Measurements from ENCODE around the gene GART. TPM values are rescaled to one million over a fixed set of nuclear protein-coding genes. Genes with fewer than 3 reads are reported as not detected.
"Not testable (repeated sequence)": the region's sequence is repeated elsewhere in the genome, so short reads cannot be mapped to it uniquely, and the experiment has no call there.

The GART gene
- total and polyA plus RNA-seq, 2 of the 8 experiments (the other 6 are each of a cell fraction or from before 2014, with no cell fraction given), result 23.1 to 231 TPM

DNA sequence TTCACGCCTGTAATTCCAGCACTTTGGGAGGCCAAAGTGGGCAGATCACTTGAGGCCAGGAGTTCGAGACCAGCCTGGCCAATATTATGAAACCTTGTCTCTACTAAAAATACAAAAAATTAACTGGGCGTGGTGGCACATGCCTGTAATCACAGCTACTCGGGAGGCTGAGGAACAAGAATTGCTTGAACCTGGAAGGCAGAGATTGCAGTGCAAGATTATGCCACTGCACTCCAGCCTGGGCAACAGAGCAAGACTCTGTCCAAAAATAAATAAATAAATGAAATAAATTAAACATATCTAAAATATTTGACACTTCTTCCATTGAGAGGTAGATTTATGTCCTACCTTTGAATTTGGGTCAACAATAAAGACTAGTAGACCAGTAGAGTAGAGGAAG is 72.7 kb downstream of the GART start:
- not testable (repeated sequence) for H3K27ac ChIP-seq (ENCODE audit: low read depth, low read length); H2BK15ac ChIP-seq (ENCODE audit: low read length); H2BK12ac ChIP-seq (ENCODE audit: low read depth, low read length); H2AK5ac ChIP-seq (ENCODE audit: low read depth, low read length); H4K91ac ChIP-seq (replicated peaks; ENCODE audit: insufficient read length, low read length); H3K4me2 ChIP-seq (ENCODE audit: insufficient read depth in 1 of 2, low read depth in 2 of 2, low read length in 2 of 2); H3K56ac ChIP-seq (replicated peaks; ENCODE audit: insufficient read length, low read depth, low read length); H3K4me1 ChIP-seq (replicated peaks in 1 of 4; ENCODE audit: control insufficient read depth in 3 of 4, insufficient read depth in 4 of 4, low read length in 3 of 4); H4K5ac ChIP-seq (ENCODE audit: insufficient read length, low read depth, low read length); H4K8ac ChIP-seq (ENCODE audit: extremely low read depth, insufficient read depth, low read length); H3K79me1 ChIP-seq (ENCODE audit: low read depth, low read length); H2AFZ ChIP-seq (ENCODE audit: low read length); H3K4me3 ChIP-seq (ENCODE audit: extremely low read depth in 1 of 4, insufficient read depth in 2 of 4, low read depth in 3 of 4, low read length in 4 of 4); DNase-seq (ENCODE audit: low read depth in 1 of 2, low spot score in 2 of 2); H4K20me1 ChIP-seq (replicated peaks in 1 of 2; ENCODE audit: control insufficient read depth in 1 of 2, insufficient read depth in 2 of 2, low read length in 2 of 2); H3K14ac ChIP-seq (ENCODE audit: insufficient read length); H3K9me3 ChIP-seq (ENCODE audit: insufficient read depth in 2 of 2, low read depth in 1 of 2, low read length in 1 of 2); H2BK20ac ChIP-seq (ENCODE audit: low read length); H3K23me2 ChIP-seq (ENCODE audit: low read depth, low read length); H2BK5ac ChIP-seq (ENCODE audit: low read depth, low read length); FAIRE-seq; H3K27me3 ChIP-seq (replicated peaks in 1 of 4; ENCODE audit: control insufficient read depth in 3 of 4, extremely low read depth in 1 of 4, insufficient read depth in 3 of 4, low read length in 3 of 4); H3K4ac ChIP-seq (replicated peaks; ENCODE audit: insufficient read length, low read depth, low read length); H3K9ac ChIP-seq (replicated peaks in 1 of 4; ENCODE audit: extremely low read depth in 1 of 4, low read depth in 3 of 4, low read length in 3 of 4); H2BK120ac ChIP-seq (replicated peaks; ENCODE audit: low read depth, low read length); H3K36me3 ChIP-seq (ENCODE audit: control insufficient read depth in 2 of 4, insufficient read depth in 4 of 4, low read length in 3 of 4); H3K18ac ChIP-seq (ENCODE audit: extremely low read depth, low read length); H3K23ac ChIP-seq (ENCODE audit: insufficient read length)
- H3K79me2 ChIP-seq (ENCODE audit: control insufficient read depth in 1 of 2, insufficient read depth in 2 of 2, low read length in 2 of 2), result peaks cover 3 to 21% of the 10 kb centered on the region in 2 experiments; a peak in 2 of 4 replicates
- WGBS, 2 experiments (ENCODE audit: extremely low coverage in 1 of 2, insufficient coverage in 1 of 2, insufficient read length in 1 of 2, insufficient replicate concordance in 2 of 2, low coverage in 1 of 2, low lambda C conversion rate in 2 of 2, missing lambda C conversion rate in 1 of 2), result 89% methylated on average over 4 of the region's 4 CpGs; no CpG with 5 or more reads in 1 of the 2 experiments
- ChIA-PET POLR2A (ENCODE audit: partially characterized antibody) (interaction anchor here (0.9 to 2.4 kb wide), 2 partner anchors 14 to 107 kb away, joined by 4 to 5 read pairs; no protein-coding TSS in a partner anchor), CTCF (ENCODE audit: partially characterized antibody) (interaction anchor here (0.6 to 1.3 kb wide), 2 partner anchors 24 to 1940 kb away, joined by 3 to 7 read pairs; no protein-coding TSS in a partner anchor)
